GM18858 (cell line): ENCODE results near the gene GALK1.
"Not testable (repeated sequence)": the region's sequence is repeated elsewhere in the genome, so short reads cannot be mapped to it uniquely, and the experiment has no call there.

Experiments
- ATAC-seq: cut with Tn5 transposase; IDR thresholded peaks from one replicate; pipeline ENCODE4 v1.9.1; 2021; ENCODE audit not compliant: unreplicated experiment

Gene GALK1

GRCh38 chr17:75784473-75785015 lies 19.6 kb upstream of the GALK1 start, which contains the start of gene UNK:
Gene UNK (plus strand): TSS chr17:75784806. CDS start chr17:75784881, 75 bp downstream.
- peak; percentile 30 for ATAC-seq

- no peak for ATAC-seq
Measured at GRCh38 chr17:75783803-75784472, 18.9 kb upstream of the GALK1 start.

- no peak for ATAC-seq
Measured at GRCh38 chr17:75783069-75783783, 18.2 kb upstream of the GALK1 start.

- no peak for ATAC-seq
Measured at GRCh38 chr17:75779987-75780889, 15.2 kb upstream of the GALK1 start.

GRCh38 chr17:75779250-75779986 lies 14.4 kb upstream of the GALK1 start:
- ATAC-seq, result peak; percentile 60

GRCh38 chr17:75778861-75779249 lies 13.9 kb upstream of the GALK1 start:
- ATAC-seq, result no peak

GRCh38 chr17:75778066-75778860 lies 13.3 kb upstream of the GALK1 start:
- not testable (repeated sequence) for ATAC-seq

- no peak for ATAC-seq
Measured at GRCh38 chr17:75777296-75777922, 12.4 kb upstream of the GALK1 start.

GRCh38 chr17:75776386-75777295 lies 11.6 kb upstream of the GALK1 start:
- ATAC-seq, result no peak

GRCh38 chr17:75774991-75775668 lies 10.1 kb upstream of the GALK1 start:
- no peak for ATAC-seq

GRCh38 chr17:75774471-75774990 lies 9.5 kb upstream of the GALK1 start:
- no peak for ATAC-seq

- no peak for ATAC-seq
Measured at GRCh38 chr17:75773808-75774470, 8.9 kb upstream of the GALK1 start.

- no peak for ATAC-seq
Measured at GRCh38 chr17:75773121-75773807, 8.3 kb upstream of the GALK1 start.

- ATAC-seq, result no peak
Measured at GRCh38 chr17:75771334-75772281, 6.6 kb upstream of the GALK1 start.

- no peak for ATAC-seq
Measured at GRCh38 chr17:75769536-75769935, 4.5 kb upstream of the GALK1 start.
